GM18519 (cell line): ENCODE results near the gene ANAPC13.

ENCODE experiments used
- ATAC-seq: cut with Tn5 transposase; IDR thresholded peaks from one replicate; pipeline ENCODE4 v1.9.1; 2021; ENCODE audit warnings: mild to moderate bottlenecking, moderate library complexity; ENCODE audit not compliant: unreplicated experiment, low FRiP score

Gene ANAPC13

DNA sequence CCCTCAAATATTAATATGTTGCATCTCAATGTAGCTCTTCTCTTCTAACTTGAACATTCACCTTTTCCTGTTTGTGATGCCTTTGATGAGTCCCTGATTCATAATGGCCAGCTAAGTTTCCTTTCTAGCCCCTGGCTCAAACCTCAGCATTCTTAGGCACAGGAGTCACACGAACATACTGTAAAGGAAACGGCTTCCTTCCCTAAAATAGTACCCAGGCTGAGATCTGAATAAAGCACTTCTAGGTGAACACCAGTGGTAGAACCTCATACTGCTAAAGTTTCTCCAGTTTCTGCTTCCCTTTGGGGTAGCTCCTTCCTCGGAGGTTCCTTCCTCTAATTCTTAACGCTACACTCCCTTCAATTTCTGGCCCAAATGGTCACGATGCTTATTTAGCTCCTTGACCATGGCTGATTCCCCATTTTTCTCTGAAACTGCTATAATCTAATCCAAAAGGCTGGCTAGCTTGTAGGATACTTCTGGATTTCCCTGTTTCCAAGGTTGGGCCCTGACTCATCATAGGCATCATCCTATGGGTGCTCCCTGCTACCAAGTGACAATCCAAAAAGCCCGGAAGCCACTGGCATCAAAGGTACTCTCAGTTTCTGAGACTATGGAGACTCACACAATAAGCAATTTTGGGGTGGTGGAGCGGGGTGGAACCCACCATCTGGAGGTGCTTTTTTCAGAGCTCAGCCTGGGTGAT is 2.4 kb downstream of the ANAPC13 start:
- ATAC-seq: no peak

DNA sequence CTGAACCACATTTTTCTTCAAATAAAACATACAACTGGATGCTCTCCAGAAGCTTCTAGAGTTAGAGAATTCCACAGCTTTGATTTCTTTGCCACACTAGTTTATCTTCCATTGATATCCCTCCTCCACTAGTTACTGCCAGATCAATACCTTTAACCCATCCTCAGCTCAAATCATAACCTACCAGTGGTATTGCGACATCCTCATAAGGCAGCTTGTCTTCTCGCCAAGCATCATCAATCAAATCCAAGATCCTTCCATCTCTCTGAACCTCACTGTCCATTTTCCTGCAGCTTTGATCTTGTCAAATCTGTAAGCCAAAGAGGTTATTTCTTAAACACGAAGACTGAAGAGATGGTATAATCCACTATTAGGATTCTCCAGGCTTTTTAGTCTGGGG is 3.2 kb downstream of the ANAPC13 start:
- ATAC-seq: no peak

DNA sequence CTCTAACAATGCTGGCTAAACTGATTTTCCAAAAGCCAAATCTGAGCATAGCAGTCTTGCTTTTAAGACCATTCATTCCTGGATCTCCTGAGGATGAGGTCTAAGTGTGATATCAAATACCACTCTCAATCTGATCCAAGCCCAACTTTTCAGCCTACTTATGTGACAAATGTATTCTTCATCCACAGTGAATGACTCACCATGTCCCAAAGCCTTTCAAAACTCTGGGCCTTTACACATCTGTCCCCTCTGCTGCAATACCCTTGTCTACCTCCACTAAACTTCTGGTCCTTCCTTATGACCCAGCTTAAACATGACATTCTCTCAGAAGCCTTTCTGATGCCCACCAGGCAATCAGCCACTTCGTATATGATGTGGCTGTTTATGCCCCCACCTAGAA is 4.6 kb downstream of the ANAPC13 start:
- no peak for ATAC-seq

DNA sequence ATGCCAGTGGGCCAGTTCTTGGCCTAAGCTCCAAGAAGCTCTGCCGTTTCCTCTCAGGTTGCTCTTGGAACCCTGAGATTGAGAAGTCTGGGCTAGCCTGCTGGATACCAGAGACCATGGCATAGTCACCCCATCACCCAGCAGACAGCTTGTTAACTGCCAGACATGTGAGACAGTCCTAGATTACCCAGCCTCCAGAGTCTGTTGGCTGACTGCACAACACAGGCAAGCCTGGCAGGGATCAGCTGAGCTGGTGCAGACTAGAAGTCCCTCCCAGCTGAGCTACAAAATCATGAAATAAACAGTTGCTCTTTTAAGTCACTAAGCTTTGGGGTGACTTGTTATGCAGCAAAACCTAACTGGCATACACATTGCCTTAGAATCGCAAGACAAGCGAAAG is 5.2 kb downstream of the ANAPC13 start:
- no peak for ATAC-seq

DNA sequence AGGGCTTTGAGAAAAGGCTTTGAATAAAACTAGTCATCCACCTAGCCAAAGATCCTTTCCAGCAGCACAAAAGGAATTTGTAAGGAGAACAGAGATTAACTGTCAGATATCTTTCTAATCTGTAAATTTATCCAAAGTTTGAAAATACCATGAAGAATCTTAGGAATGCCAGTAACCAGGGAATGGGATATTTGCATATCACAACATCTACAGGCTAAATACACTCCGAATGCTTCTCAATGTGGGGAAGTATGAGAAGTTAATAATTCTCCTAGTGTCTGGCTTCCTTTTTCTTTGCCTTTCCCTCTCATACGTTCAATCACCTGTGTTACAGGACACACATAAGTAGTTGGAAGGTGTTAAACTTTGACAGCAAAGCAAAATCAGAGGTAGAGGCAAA is 7.8 kb downstream of the ANAPC13 start:
- no peak for ATAC-seq

DNA sequence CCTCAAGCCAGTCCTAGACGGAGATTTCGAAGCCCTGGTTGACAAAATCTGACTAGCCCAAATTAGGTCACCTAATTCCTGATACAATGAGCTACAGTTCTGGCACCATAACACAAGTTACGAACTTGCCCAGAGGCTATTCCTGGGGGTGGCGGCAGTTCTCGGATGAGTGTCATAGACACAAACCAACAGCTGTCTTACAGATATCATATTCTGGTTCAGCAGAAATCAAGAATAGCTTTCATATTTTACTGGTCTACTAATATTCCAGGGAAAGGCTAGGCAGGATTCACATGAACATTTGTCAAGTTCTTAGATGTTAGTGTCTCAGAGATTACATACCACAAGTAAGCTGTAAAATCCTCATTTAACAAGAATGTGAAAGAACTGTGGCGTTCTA is 8.8 kb downstream of the ANAPC13 start:
- ATAC-seq: no peak

DNA sequence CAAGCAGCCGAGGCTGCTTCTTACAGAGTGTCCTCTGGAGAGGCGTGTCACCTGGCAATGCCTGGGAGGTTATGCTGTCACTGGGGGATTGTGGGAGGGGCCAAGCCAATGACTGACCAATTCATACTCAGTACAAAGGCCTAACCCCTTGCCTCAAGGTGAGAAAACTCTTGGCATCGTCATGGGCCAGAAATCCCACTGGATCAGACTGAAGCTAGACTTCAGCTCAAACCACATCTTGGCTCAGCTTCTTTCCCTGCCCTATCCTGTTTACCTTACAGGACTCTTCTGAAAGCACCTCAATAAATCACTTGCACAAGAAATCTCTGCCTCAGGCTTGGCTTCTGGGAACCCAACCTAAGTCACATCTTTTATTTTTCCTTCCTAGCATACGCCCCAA is 9.5 kb downstream of the ANAPC13 start:
- ATAC-seq: no peak

DNA sequence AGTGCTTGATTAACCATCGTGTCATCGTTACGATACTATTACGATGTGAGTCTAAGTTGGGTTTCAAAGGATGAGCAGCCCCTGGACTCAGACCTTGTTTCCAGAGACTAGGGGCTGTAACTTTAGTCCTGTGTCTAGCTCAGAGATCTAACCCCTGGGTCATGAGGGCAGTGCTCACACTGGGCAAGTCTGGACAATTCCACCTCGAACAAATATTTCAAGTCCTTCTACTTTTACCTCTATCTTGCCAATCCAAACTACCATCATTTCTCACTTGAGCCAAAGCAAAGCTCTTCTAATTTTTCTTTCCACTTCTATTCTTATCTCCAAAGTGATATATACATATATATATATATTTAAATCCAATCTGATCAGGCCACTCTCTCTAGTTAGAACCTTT is 10.8 kb downstream of the ANAPC13 start:
- ATAC-seq: no peak

DNA sequence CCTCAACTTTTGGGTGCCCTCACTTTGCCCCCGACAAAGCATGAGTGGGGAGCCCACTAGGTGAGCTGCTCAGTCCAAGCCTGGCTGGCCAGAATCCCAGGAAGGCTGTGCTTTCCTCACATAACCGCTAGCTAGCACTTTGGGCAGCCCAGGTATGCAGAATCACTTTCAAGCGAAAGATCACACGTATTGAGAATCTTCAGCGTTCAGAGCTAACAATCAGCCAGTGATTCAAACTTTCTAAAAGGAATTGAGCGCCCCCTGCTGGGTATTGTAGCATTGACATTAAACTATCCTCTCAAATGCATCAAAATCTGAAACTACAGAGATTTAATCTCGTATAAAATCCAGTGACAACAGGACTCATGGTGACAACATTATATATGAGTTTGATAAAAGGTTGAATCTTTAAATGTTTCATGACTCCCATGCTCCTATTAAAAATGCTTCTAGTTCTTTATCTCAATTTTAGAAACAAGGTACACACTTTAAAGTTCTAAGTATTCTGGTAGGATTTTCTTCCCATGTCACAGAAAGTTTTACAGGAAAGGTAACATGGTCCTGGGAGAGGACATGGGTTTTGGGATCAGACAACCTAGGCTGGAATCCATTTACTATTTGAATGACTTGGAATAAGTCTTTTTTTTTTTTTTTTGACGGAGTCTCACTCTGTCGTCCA is 11.8 kb downstream of the ANAPC13 start:
- ATAC-seq: no peak

DNA sequence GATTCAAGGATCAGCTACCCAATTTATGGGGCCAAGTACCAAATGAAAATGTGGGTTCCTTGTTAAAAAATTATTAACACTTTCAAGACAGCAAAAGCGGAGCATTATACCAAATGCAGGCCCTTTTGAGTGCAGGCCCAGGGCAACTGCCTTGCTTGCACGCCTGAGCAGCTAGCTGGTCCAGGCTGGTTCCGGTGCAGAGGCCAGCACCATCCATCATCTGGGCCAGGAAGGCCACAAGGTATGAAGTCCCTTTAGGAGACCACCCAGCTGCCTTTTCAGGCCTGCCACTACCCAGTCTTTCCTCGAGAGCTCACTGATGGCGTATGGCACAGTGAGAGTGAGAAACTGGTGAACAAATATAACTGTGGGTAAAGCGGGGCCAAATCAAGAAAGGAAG is 13.0 kb downstream of the ANAPC13 start:
- ATAC-seq: no peak

DNA sequence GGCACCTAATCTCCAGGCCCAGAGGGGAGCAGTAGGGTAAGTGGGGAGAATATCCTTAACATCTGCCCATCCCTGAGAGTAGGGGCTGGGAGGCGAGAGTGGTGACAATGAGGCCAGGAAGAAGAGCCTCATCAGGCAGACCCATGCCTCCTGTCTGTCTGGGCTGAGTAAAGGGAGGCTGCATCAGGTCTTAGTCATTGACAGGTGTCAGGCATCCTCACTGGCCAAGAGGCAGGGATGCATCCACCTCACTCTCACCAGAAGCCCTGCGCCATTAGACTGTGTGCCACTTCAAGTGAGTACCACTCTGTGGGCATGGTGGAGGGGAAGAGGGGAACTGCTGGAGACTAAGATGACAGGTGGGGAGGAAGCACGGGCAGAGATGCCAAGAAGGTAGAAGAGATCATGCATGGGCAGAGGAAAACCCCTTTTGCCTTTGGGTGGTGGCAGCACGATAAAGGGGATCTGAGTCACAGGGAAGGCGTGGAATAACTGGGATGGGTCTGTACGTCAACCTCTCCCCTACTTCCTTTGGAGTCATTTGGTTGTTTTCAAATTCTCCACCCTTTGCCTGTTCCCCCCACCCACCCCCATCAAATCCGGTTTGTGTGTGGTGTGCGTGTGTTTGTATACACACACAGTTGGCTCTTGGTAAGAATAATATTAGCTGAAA is 14.1 kb downstream of the ANAPC13 start:
- no peak for ATAC-seq

DNA sequence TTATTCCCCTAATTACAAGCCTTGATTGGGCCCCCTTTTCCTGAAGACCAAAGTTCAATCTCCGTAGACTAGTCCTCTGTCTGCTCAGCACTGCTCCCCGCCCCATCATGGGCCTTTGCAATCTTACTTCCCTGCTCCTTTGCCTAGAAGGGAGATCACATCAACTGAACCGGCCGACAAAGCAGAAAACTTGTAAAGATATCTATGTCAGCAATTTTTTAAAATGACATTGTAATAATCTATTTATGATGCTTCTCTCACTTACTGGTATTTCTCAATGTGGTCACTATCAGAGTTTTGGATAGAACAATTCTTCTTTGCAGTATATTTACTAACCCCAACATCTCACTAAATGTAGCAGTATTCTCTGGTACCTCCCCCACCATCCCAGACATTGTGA is 17.3 kb downstream of the ANAPC13 start:
- no peak for ATAC-seq

DNA sequence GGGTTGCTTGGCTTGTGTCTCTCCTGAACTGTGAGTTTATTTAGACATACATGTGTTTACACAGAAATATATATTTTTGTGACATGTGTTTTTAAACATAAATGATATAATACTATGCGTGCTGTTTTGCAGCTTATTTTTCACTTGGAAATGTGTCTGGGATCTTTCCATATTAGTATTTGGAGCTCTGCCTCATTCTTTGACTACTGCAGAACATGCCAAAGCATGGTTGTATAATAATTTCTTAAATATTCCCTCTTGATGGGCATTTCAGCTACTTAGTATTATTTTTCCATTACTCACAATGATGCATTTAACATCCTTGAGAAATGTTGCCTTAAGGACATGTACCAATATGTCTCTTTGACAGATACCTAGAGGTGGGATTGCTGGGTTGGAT is 19.5 kb downstream of the ANAPC13 start:
- no peak for ATAC-seq

DNA sequence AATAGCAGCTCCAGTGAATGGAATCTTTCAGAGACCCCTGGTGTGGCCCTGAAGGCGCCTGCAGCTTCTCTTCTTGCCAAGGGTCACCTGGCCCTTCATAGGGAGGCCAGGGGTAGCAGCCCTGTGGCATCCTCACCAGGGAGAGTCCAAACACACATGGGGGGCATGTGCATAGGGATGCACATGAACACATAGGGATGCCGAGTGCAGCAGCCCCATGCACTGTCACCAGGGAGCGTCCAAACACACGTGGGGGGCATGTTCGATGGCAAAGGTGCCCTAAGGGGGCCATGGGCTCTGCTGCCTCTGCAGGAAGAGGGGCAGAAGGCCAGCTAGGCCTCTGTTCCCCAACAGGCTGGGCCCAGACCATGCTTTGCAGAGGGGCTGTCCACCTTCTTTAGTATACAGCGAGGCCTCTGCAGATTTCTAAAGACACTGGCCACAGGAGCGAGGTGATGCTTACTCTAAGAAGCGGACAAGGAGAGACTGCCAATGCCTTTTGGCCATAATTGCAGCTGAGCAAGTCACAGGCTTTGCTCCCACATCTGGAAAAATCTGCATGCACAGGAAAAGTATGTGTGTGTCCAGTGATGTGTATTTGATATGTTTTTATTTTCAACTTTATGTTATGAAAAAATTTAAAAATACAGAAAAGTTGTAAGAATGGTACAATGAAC is 21.0 kb downstream of the ANAPC13 start:
- no peak for ATAC-seq

DNA sequence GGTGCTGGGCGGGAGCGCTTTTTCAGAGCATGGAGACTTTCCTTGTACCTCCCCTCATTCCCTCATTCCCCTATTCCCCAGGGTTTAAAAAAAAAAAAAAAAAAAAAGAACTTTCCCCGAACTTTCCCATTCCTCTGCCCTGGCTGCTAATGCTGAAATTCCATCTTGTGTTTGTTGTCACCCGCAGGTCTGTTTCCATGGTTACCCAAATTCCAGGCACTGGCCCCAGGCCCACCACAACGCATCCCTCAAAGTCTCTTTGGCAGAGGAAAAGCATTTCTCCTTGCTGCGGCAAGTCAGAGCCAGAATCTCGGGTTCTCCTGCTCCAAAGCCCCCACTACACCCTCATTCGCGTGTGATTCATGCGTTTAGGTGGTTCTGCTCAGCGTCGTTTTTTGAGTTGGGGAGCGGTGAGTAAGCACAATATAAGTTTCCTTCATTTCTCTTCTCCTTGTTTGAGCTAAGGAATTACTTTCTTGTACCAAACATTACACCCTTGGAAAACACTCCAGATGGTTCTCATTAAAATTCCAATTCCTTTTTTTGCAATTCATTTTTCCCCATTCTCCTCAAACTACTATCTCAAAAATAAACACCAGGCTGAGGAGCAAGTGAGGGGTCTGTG is 21.6 kb downstream of the ANAPC13 start:
- ATAC-seq: no peak

DNA sequence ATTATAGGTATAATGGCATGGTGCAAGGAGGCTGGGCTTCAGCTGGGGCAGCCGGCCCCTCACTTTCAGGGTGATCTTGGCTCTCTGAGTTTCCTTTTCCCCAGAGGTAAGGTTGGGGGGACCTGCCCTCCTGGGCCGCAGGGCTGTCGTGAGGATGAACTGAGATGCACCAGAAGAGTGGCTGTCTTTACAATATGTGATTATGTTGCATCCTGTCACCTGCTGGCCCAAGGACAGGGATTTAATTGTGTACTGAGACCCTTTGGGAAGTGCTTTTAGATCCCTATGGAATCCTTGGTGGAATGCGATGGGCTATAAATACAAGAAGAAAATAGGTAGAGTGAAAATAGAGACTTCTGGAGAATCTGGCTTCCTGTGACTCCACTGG is 22.1 kb downstream of the ANAPC13 start:
- no peak for ATAC-seq

DNA sequence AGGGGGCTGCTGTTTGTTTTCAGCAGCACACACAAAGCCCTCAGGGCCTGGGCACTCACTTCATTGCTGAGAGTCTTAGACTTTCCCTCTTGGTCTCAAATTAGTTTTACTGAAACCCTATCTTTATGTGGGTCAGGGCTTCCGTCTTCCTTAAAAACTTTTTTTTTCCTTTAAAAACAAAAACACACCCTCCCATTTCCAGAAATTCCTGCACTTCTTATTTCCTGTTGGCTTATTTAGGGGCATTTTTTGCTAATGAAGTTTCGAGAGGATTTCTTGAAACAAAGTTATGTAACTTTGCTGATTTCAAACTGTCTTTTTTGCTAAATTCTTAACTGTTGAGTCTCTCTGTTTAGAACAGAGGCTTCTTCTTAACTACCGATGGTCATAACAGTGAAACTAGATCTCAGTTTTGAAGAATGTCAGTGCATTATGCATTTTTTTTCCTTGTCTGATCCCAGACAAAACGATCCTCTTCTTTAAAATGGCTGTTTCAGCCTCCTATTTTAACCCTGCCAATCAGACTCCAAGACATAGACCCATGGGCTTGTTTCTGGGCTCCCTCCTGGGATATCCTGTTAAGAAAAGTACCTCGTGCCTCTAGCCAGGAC is 23.3 kb downstream of the ANAPC13 start:
- ATAC-seq: no peak

DNA sequence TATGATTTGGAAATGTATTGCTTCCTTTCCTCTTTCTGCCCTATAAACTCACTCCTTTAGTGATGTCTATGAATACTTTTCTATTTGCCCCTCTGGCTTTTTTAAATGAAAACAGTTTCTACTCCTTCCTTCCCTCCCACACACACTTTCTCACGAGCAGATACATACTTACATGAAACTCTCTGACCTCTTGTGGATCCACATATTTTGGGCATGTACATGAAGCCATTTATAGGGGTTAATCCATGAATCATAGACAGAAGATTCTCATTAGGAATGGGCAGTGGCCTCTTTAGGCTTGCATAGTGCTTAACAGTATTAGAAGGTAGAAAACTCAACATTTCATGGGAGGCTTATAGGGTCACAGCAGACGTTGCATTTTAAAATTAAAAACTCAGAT is 24.8 kb downstream of the ANAPC13 start:
- ATAC-seq: no peak

DNA sequence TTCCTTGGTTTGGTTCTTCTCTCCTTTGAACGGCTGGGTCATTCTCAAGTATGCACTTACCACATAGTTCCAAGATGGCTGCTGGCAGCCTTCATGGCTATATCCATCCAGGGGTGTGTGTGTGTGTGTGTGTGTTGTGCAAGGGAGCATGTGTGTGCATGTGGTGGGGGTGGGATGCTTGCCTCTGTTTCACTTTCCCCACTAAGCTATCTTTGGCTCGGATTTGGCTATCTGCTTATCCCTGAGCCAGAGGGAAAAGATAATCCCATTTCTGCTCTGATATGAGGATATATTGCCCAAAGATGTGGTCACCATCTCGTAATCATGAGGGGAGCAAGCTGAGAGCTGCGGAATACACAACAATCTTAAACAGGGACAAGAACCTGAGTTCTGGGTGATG is 26.2 kb downstream of the ANAPC13 start:
- ATAC-seq: no peak

DNA sequence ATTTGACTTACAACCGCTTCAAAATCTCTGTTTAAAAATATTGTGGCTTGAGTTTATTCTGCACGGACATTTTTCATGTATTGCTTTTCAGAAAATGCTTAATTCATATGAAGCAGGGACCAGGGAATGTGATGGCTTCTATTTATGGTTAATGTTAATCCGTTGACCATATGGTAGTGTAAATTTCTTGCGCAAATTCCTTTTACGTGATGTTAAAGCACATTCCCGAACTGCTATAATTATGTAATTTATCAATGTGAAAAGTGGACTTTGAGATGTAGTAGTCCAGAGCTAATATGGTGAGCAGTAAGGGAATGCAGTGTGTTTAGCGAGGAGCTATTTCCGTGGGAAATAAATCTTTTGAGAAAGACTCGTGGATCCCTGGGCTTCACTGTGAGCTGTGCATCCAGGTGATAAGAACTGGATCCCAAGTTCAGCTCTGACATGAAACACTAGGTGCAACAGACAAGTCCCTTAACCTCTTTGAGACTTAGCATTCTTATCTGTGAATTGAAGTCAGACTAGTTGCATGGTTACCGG is 27.3 kb downstream of the ANAPC13 start:
- ATAC-seq: no peak
